Fibroblast of lung (primary cell): Measurements from ENCODE around the gene SLC38A10.

ENCODE experiments used
- EZH2 ChIP-seq: IDR thresholded peaks from 2 replicates; pipeline ENCODE4 v1.5.1; 2012; ENCODE audit warnings: low read length, control low read depth, mild to moderate bottlenecking; ENCODE audit errors: missing control alignments
- TF ChIP-seq, protein P1 (sequence below), 2 donors: IDR thresholded peaks in 1 of 2; conservative IDR thresholded peaks in 1 of 2; 1 replicate in 1 of 2; 2 replicates in 1 of 2; pipeline ENCODE4 v1.5.1; 2011 to 2012; ENCODE audit warnings: low read length in 2 of 2, control low read depth in 1 of 2, inconsistent platforms in 1 of 2, low read depth in 1 of 2, mild to moderate bottlenecking in 1 of 2

DNA sequence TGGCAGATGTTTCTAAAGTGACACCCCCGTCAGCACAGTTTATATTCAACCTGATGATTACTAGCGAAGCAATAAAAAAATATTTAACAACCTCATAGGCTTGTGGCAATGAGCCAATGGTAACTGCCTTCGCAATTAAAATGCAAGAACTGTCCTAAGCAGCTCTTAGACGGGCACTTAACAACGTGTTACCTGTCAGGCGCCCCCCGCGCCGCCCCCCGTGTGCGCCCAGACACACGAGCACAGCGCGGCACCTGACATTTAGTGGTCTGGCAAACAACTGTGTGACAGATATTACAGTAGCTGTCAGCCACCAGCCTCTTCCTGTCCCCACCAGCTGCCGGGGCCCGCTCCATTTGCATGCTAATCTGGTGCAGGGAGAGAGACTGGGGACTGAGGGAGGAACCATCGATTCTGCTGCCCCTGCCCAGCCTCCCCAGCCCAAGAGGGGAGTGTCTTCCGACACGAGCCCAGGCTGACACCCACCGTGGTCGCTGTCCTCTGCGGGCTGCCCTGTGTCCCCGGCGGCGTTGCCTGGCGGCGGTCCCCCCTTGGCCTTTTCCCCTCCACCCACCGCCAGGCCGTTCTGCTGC is 43.3 kb downstream of the SLC38A10 start:
- TF ChIP-seq, protein P1, sequence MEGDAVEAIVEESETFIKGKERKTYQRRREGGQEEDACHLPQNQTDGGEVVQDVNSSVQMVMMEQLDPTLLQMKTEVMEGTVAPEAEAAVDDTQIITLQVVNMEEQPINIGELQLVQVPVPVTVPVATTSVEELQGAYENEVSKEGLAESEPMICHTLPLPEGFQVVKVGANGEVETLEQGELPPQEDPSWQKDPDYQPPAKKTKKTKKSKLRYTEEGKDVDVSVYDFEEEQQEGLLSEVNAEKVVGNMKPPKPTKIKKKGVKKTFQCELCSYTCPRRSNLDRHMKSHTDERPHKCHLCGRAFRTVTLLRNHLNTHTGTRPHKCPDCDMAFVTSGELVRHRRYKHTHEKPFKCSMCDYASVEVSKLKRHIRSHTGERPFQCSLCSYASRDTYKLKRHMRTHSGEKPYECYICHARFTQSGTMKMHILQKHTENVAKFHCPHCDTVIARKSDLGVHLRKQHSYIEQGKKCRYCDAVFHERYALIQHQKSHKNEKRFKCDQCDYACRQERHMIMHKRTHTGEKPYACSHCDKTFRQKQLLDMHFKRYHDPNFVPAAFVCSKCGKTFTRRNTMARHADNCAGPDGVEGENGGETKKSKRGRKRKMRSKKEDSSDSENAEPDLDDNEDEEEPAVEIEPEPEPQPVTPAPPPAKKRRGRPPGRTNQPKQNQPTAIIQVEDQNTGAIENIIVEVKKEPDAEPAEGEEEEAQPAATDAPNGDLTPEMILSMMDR (conservative IDR thresholded peaks at IDR 0.05 in 1 of 2, IDR thresholded peaks at IDR 0.05 in 1 of 2; ENCODE audit: low read depth in 1 of 2, low read length in 2 of 2): no peak
- no peak for TF ChIP-seq EZH2
